ENCODE measurements around the gene NEB. TPM values are rescaled to one million over a fixed set of nuclear protein-coding genes. Genes with fewer than 3 reads are reported as not detected.
A peak's percentile ranks its signal among the peaks of the same experiment; 100 is the strongest.

Gene NEB
- total RNA-seq, 1 donor, result 0.27 TPM

DNA sequence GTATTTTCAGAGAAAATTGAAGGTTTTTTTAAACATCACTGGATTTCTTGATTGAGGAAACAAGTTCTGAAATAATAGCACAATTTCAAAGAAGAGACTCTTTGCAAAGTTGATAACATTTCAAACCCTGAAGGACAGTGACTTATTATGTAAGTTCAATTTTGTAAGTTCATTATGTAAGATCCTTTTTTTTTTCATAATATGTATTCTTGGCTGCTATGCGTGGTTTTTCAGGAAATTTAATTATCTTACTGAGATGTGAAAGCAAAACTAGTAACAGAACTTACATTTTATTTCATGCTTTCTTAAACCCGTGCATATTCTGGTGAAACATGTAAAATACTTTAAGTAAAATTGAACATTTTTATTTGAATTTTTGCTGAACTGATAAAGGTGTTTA lies 259.2 kb downstream of the NEB start:
- DNase-seq (ENCODE audit: low read depth), result no peak
- TF ChIP-seq, protein P1, sequence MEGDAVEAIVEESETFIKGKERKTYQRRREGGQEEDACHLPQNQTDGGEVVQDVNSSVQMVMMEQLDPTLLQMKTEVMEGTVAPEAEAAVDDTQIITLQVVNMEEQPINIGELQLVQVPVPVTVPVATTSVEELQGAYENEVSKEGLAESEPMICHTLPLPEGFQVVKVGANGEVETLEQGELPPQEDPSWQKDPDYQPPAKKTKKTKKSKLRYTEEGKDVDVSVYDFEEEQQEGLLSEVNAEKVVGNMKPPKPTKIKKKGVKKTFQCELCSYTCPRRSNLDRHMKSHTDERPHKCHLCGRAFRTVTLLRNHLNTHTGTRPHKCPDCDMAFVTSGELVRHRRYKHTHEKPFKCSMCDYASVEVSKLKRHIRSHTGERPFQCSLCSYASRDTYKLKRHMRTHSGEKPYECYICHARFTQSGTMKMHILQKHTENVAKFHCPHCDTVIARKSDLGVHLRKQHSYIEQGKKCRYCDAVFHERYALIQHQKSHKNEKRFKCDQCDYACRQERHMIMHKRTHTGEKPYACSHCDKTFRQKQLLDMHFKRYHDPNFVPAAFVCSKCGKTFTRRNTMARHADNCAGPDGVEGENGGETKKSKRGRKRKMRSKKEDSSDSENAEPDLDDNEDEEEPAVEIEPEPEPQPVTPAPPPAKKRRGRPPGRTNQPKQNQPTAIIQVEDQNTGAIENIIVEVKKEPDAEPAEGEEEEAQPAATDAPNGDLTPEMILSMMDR (IDR thresholded peaks at IDR 0.05; ENCODE audit: insufficient read depth, low read length), result no peak

DNA sequence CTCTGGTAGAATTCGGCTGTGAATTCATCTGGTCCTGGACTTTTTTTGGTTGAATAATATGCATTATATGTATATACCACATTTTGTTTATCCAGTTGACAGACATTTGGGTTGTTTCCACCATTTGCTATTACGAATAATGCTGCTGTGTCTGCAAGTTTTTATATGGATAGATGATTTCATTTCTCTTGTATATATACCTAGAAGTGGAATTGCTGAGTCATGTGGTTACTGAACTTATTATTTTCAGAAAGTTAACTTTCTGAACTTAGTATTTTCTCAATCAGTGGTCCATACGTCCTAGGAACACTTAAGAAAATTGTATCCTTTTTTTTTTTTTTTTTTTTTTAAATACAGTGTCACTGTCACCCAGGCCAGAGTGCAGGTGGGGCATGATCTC lies 261.3 kb downstream of the NEB start:
- DNase-seq (ENCODE audit: low read depth), result no peak
- TF ChIP-seq, protein P1 (IDR thresholded peaks at IDR 0.05; ENCODE audit: insufficient read depth, low read length), result no peak
- H3K4me3 ChIP-seq (ENCODE audit: low read depth, low read length), result no peak overlapping the region

More for the DNA sequence above, 259.2 kb downstream of the NEB start:
- H3K4me3 ChIP-seq (ENCODE audit: low read depth, low read length), result no peak overlapping the region

DNA sequence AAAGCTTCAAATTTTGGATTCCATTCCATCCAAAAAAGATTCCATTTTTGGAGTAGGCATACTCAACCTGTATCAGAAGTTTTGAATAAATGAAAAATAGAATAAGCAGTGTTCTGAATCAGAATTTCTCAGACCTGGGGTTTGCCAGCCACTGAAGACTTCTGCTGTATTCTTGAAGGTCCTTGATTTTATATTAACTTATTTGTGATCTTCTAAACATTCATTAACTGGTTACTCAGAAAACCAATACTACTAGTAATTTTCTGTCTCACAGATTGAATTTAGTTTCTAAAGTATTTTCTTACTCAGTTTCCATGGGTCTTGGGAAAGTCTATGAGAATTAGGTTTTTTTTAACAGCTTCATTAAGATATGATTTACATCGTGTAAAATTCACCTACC lies 263.7 kb downstream of the NEB start:
- TF ChIP-seq, protein P1 (IDR thresholded peaks at IDR 0.05; ENCODE audit: insufficient read depth, low read length), result no peak
- no peak overlapping the region for H3K4me3 ChIP-seq (ENCODE audit: low read depth, low read length)
- DNase-seq (ENCODE audit: low read depth), result no peak

DNA sequence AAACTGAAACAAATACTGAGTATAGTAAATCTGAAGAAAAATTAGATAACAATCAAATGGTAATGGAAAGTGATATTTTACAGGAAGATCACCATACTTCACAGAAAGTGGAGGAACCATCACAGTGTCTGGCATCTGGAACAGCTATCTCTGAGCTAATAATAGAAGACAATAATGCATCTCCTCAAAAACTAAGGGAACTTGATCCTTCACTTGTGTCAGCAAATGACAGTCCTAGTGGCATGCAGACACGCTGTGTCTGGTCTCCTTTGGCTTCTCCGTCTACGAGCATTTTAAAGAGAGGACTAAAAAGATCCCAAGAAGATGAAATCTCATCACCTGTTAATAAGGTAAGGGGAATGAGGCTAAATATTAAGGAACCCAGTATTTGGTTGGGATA lies 268.5 kb downstream of the NEB start:
- no peak overlapping the region for H3K4me3 ChIP-seq (ENCODE audit: low read depth, low read length)
- TF ChIP-seq, protein P1 (IDR thresholded peaks at IDR 0.05; ENCODE audit: insufficient read depth, low read length), result no peak
- DNase-seq (ENCODE audit: low read depth), result no peak

DNA sequence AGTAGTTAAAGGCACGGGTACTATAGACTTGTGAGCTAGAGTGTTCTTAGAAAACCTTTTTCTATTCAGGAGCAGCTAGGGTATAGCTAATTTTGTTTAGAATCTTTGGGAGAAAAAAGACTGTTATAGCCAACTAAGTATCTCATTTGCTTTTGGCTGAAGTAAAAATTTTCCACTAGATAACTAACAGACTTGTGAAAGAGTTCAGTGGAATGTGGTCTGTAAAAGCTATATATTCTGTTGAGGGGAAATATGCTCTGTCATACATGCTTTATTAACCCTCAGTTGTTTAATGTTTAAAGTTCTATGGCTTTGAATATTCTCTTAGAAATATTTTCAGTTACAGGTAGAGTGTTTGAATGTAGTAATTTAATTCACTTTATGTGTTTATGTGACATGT lies 274.9 kb downstream of the NEB start:
- H3K4me3 ChIP-seq (ENCODE audit: low read depth, low read length), result no peak overlapping the region
- DNase-seq (ENCODE audit: low read depth), result peak; percentile 64
- TF ChIP-seq, protein P1 (IDR thresholded peaks at IDR 0.05; ENCODE audit: insufficient read depth, low read length), result no peak

DNA sequence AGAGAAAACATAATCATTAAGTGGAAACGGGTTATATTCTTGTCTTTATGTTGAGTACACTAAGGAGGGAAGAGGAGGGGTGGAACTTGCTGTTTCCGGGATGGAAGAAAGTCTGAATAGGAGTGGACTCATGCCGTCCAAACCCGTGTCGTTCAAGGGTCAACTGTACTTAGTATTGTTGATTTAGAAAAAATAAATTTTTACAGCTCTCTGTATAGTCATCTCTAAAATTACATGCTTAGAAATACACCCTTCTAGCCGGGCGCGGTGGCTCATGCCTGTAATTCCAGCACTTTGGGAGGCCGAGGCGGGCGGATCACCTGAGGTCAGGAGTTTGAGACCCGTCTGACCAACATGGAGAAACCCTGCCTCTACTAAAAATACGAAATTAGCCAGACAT lies 295.1 kb downstream of the NEB start:
- H3K4me3 ChIP-seq (ENCODE audit: low read depth, low read length), result no peak overlapping the region
- DNase-seq (ENCODE audit: low read depth), result no peak
- TF ChIP-seq, protein P1 (IDR thresholded peaks at IDR 0.05; ENCODE audit: insufficient read depth, low read length), result no peak

DNA sequence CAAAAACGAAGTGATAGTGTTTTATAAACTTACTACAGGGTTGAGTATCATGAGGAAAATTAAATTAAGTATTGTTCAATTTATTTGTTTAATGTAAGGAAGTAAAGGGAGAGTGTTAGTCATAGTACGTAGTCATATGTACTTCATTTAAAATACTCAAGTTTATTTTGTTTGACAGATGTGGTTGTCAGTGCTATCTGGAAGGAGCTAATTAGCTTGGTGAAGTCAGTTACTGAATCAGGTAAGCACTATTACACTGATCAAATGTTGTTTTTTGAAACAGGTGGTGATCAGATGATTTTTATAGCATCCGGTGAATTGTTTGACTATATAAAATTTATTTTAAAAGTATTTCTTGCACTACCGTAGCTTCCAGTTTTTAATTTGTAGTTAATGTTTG lies 295.8 kb downstream of the NEB start:
- no peak for DNase-seq (ENCODE audit: low read depth)
- no peak overlapping the region for H3K4me3 ChIP-seq (ENCODE audit: low read depth, low read length)
- TF ChIP-seq, protein P1 (IDR thresholded peaks at IDR 0.05; ENCODE audit: insufficient read depth, low read length), result no peak
